HUES64 (cell line): ENCODE data around the gene VSIR.
A peak's percentile ranks its signal among the peaks of the same experiment; 100 is the strongest.

Source experiments
- H3K27ac ChIP-seq: 2 replicates; pipeline ENCODE4 v1.7.0; 2013; ENCODE audit warnings: low read depth, low read length, inconsistent platforms
- H3K27me3 ChIP-seq: 2 replicates; pipeline ENCODE4 v1.6.1; 2013; ENCODE audit warnings: mild to moderate bottlenecking, low read length; ENCODE audit not compliant: insufficient read depth
- H3K36me3 ChIP-seq: 2 replicates; pipeline ENCODE4 v1.6.1; 2013; ENCODE audit warnings: mild to moderate bottlenecking, low read length; ENCODE audit not compliant: insufficient read depth
- H3K4me1 ChIP-seq: 2 replicates; pipeline ENCODE4 v1.6.1; 2013; ENCODE audit warnings: mild to moderate bottlenecking, low read length, moderate library complexity; ENCODE audit not compliant: insufficient read depth
- H3K4me3 ChIP-seq: 2 replicates; pipeline ENCODE4 v1.5.1; 2013; ENCODE audit warnings: mild to moderate bottlenecking, low read length, moderate library complexity
- H3K9ac ChIP-seq: 2 replicates; pipeline ENCODE4 v1.6.1; 2013; ENCODE audit warnings: mild to moderate bottlenecking, low read depth, low read length
- H3K9me3 ChIP-seq: 2 replicates; pipeline ENCODE4 v1.6.1; 2013; ENCODE audit warnings: low read depth, low read length; ENCODE audit not compliant: insufficient read depth
- WGBS: fragments of 150-250, 120-280 bp; methylation state at CpG from one replicate; pipeline ENCODE4 v1.1.7; 2013; ENCODE audit warnings: missing lambda C conversion rate; 5-methylcytosine and 5-hydroxymethylcytosine counted together

VSIR gene

DNA sequence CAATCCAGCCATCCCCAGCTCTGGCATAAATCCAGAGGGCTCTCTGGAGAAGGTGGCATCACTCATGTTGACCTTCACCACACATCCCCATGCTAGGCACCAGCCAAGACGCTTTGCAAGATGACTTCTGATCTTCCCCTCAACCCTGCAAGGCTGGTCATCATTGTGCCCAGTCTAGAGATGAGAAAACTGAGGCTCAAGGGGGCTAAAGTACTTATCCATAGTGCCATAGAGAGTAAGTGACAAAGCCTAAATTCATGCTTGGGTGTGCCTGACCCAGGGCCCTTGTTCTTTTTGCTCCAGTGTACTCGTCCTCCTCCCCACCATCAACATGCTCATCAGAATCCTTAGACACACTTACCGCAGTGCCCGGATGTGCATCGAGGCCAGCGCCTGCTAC lies 52.0 kb downstream of the VSIR start:
- H3K9me3 ChIP-seq: no peaks in the 10 kb centered on the region
- H3K9ac ChIP-seq: no peak overlapping the region
- H3K27me3 ChIP-seq: peaks cover 8% of the 10 kb centered on the region; the same call in 1 of the 2 replicates
- no peaks in the 10 kb centered on the region for H3K36me3 ChIP-seq
- no peak overlapping the region for H3K4me3 ChIP-seq
- no peak overlapping the region for H3K27ac ChIP-seq
- WGBS: 93% methylated on average over 6 of the region's 6 CpGs
- peaks cover 5% of the 10 kb centered on the region; the same call in 1 of the 2 replicates for H3K4me1 ChIP-seq

DNA sequence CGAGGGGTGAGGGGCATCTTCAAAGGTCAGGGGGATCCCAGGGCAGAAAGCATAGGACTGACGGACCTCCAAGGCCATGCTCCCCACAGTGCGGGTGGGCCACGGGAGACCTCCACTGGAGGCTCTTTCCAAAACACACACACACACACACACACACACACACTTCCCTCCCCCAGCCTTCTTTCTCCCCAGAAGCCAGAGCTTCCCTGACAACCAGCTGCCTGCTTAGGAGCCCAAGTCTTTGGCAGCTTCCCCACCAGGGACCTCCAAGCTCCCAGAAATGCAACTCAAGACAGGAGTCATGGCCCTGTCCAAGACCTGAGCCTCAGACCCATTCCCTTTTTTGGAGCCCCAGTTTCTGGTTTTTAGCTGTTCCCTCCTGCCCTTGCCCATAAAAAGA lies 53.0 kb downstream of the VSIR start:
- Histone ChIP-seq H3K36me3 (no peaks in the 10 kb centered on the region), H3K9me3 (no peaks in the 10 kb centered on the region), H3K27me3 (peaks cover 8% of the 10 kb centered on the region; the same call in 1 of the 2 replicates), H3K4me3 (no peak overlapping the region), H3K9ac (no peak overlapping the region), H3K27ac (no peak overlapping the region), H3K4me1 (0 out of 2 replicates have a peak, but pooled peaks cover 5% of the 10 kb centered on the region)
- 76% methylated on average over 4 of the region's 4 CpGs for WGBS

DNA sequence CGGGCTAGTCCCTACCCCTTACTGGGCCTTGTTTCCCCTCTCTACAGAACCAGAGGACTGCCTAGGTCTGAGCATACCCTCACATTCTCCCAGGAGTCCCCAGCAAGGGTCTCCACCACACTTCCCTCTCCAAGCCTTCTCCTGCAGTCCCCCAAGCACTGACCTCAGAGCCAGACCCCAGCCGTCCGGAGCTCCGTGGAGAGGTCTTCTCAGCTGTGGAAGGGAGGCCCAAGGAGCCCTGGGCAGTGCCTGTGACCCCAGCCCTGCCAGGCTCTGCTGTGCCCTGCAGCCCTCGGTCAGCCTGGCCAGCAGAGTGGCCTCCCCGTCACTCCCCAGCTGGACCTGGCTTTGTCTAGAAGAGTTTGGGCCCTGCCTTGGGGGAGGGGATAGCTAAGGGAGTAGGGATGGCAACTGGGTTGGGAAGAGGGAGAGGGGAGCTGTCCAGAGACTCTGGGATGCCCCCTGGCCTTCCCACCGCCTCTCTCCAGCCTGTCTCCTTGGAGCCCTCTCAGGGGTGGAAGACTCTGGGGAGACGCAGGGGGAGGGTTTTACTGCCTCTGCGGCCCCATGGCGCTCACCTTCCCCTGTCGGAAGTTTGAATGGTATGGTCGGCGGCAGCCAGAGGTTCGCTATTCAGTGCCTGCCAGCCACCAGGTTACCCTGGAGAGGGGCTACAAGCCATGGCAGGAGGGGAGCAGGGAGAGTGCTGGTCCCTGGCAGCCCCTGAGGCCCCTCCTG lies 53.7 kb downstream of the VSIR start, which contains the start of gene C10orf105:
Gene C10orf105 (minus strand): TSS at position 315 of the 738 bp plus-strand sequence. CDS start 3,441 bp downstream, outside the sequence.
- Histone ChIP-seq H3K27ac (no peak within 1 kb of the TSS), H3K36me3 (no peaks in the 10 kb centered on the region), H3K9me3 (no peaks in the 10 kb centered on the region), H3K9ac (no peak within 1 kb of the TSS), H3K4me3 (peak within 1 kb of the TSS; percentile 1; the same call in 1 of the 2 replicates), H3K4me1 (0 out of 2 replicates have a peak, but pooled peaks cover 5% of the 10 kb centered on the region), H3K27me3 (peaks cover 8% of the 10 kb centered on the region; the same call in 1 of the 2 replicates)
- WGBS: 58% methylated on average over 13 of the region's 14 CpGs

DNA sequence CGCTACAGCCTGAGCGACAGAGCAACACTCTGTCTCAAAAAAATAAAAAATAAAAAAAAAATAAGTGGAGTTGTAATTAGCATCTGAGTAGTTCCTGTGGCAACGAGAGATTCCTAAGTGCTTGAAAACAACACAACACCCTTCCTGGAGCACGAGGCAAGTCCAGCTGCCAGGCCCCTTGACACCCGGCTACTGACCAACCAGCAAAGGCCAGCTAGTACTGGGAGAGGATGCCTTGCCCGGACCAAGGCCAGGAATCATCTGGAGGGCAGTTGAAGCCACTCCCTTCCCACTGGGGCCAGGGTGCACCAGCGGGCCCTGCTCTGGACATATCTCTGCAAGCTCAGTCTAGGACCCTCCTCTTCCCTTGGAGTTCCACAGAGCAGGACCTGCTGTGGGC lies 54.3 kb downstream of the VSIR start:
- Histone ChIP-seq H3K27ac (no peak overlapping the region), H3K27me3 (peaks cover 8% of the 10 kb centered on the region; the same call in 1 of the 2 replicates), H3K4me1 (0 out of 2 replicates have a peak, but pooled peaks cover 7% of the 10 kb centered on the region), H3K9ac (no peak overlapping the region), H3K36me3 (no peaks in the 10 kb centered on the region), H3K9me3 (no peaks in the 10 kb centered on the region), H3K4me3 (no peak overlapping the region)
- WGBS: 82% methylated on average over 5 of the region's 7 CpGs

DNA sequence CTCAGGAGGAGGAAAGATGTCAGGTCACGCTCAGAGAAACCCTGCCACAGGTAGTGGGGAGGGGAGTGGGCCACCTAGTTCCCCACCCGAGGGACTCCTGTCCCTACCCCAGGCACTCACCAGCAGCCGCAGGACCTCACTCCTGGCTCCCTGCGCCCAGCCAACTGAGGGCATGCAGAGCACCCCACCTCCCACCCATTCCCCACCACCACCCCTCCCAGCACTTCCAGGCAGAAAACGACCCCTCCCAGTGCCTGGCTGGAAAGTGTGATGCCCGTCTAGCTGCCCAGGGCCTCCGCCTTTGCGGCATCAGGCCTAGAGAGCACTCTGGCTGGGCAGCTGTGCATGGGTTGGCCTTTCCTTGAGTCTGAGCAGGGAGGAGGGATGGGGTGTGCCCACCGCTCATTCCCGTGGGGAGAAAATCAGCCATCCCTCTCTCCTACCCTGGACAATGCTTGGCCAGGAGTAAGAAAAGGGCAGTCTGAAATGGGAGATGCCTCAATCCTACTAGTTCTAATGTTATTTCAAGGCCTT lies 55.1 kb downstream of the VSIR start:
- no peak overlapping the region for H3K4me3 ChIP-seq
- H3K9me3 ChIP-seq: no peaks in the 10 kb centered on the region
- H3K27ac ChIP-seq: no peak overlapping the region
- WGBS: 90% methylated on average over 10 of the region's 10 CpGs
- peaks cover 15% of the 10 kb centered on the region; the same call in 1 of the 2 replicates for H3K4me1 ChIP-seq
- peaks cover 8% of the 10 kb centered on the region; the same call in 1 of the 2 replicates for H3K27me3 ChIP-seq
- H3K9ac ChIP-seq: no peak overlapping the region; the same call in 1 of the 2 replicates
- H3K36me3 ChIP-seq: no peaks in the 10 kb centered on the region

DNA sequence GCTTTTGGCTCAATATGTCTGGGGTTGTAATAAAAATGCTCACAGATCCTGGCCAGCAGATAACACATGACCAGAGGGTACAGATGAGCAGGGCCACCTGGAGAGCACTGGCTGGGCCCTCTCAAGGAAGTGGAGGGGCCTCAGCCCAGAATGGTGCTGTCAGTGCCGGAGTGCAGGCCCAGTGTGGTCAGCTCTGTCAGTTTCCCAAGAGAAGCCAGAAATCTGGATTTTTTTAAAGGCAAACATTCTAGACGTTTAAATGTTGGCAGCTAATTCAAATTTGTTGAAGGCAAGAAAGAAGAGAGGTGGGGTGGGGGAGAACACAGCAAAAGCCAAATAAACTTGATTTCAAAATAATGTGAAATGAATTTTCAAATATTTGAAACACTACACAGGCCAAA lies 55.8 kb downstream of the VSIR start:
- H3K4me3 ChIP-seq: no peak overlapping the region
- H3K36me3 ChIP-seq: no peaks in the 10 kb centered on the region
- WGBS: 91% methylated on average over 2 of the region's 2 CpGs
- H3K9ac ChIP-seq: no peak overlapping the region
- peaks cover 8% of the 10 kb centered on the region; the same call in 1 of the 2 replicates for H3K27me3 ChIP-seq
- peaks cover 19% of the 10 kb centered on the region; the same call in 1 of the 2 replicates for H3K4me1 ChIP-seq
- no peaks in the 10 kb centered on the region for H3K9me3 ChIP-seq
- H3K27ac ChIP-seq: no peak overlapping the region

DNA sequence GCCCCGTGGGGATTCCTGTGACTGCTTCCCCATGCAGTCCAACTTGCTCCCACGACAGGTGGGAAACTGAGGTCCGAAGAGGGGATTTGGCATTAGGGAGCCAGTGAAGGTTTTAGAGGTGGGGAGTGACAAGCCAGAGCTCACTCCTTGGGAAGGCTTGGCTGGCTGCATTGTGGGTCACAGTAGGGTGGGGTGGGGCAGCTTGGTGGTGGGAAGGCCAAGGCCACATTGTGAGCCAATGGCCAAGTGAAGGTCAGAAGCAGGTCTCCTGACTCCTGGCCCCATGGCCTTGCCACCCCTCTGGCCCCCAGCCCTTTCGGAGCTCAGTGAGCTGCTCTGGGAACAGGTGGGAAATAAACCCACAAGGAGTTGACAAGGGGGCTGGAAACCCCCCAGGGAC lies 56.3 kb downstream of the VSIR start:
- Histone ChIP-seq H3K4me1 (peaks cover 19% of the 10 kb centered on the region; the same call in 1 of the 2 replicates), H3K36me3 (no peaks in the 10 kb centered on the region)
- 96% methylated on average over 4 of the region's 4 CpGs for WGBS

DNA sequence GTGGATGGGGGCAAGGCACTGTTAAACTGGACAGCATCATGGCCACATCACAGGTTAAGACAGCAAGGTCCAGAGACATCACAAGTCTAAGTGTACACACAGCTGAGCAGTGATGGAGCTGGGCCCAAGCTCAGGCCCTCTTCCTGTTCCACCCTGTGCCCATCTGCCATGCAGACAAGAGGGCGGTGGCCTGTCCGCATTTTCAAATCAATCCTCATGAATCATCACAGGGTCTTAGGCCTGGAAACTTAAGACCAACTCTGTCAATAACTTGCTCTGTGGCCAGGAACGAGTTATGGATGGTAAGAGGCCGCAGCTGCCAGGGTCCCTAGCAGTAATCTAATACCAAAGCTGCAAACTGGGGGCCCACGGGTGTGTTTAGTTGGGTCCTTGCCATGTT lies 56.9 kb downstream of the VSIR start:
- 96% methylated on average over 4 of the region's 5 CpGs for WGBS
- H3K27me3 ChIP-seq: peaks cover 8% of the 10 kb centered on the region; the same call in 1 of the 2 replicates
- no peak overlapping the region for H3K27ac ChIP-seq
- H3K9me3 ChIP-seq: no peaks in the 10 kb centered on the region
- no peak overlapping the region for H3K4me3 ChIP-seq
- H3K4me1 ChIP-seq: peaks cover 19% of the 10 kb centered on the region; the same call in 1 of the 2 replicates
- H3K36me3 ChIP-seq: no peaks in the 10 kb centered on the region
- H3K9ac ChIP-seq: no peak overlapping the region

More for the DNA sequence above, 56.3 kb downstream of the VSIR start:
- Histone ChIP-seq H3K27me3 (peaks cover 8% of the 10 kb centered on the region; the same call in 1 of the 2 replicates), H3K9ac (no peak overlapping the region), H3K27ac (no peak overlapping the region), H3K4me3 (no peak overlapping the region), H3K9me3 (no peaks in the 10 kb centered on the region)

DNA sequence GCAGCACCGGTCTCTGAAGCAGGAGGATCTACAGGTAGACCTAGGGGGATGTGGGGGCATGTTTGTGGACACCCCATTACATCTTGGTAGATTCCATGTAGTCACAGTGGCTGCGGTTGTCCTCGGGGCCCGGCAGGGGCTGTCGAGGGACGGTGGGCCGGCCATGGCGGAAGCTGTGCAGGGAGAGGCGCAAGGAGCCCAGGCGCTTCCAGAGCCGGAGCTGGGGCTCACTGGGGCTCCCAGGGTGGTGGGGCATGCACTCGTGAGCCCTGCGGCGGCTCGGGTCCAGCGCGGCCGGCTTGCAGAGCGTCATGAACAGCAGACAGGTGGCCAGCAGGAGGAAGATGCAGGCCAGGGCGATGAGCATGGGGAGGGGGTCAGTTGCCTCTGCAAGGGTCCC lies 57.5 kb downstream of the VSIR start:
- no peaks in the 10 kb centered on the region for H3K9me3 ChIP-seq
- no peaks in the 10 kb centered on the region for H3K36me3 ChIP-seq
- H3K27me3 ChIP-seq: peaks cover 6% of the 10 kb centered on the region; the same call in 1 of the 2 replicates
- H3K4me3 ChIP-seq: no peak overlapping the region
- no peak overlapping the region for H3K27ac ChIP-seq
- 94% methylated on average over 20 of the region's 20 CpGs for WGBS
- peaks cover 19% of the 10 kb centered on the region; the same call in 1 of the 2 replicates for H3K4me1 ChIP-seq
- H3K9ac ChIP-seq: no peak overlapping the region

DNA sequence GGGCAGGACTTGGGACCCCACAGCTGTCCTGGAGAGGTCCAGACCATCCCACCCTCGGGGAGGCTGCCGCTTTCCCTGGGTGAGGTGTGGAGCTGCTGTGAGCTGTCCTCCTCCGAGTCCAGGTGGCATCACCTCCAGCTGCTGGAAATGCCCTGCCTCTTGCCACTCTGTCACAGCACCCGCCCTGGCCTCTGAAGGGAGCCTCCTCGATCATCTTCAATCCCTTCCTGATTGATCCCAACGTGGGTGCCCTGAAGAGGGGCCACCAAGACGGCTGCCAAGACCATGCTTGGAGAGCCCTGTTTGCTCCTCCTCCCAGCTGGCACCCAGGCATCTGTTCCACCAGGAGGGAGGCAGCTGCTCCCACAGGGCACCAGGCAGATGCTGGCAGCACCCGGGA lies 58.3 kb downstream of the VSIR start:
- Histone ChIP-seq H3K4me1 (peaks cover 19% of the 10 kb centered on the region; the same call in 1 of the 2 replicates), H3K27ac (no peak overlapping the region), H3K9ac (no peak overlapping the region), H3K27me3 (no peaks in the 10 kb centered on the region), H3K4me3 (no peak overlapping the region), H3K9me3 (no peaks in the 10 kb centered on the region), H3K36me3 (no peaks in the 10 kb centered on the region)
- WGBS: 90% methylated on average over 8 of the region's 8 CpGs

DNA sequence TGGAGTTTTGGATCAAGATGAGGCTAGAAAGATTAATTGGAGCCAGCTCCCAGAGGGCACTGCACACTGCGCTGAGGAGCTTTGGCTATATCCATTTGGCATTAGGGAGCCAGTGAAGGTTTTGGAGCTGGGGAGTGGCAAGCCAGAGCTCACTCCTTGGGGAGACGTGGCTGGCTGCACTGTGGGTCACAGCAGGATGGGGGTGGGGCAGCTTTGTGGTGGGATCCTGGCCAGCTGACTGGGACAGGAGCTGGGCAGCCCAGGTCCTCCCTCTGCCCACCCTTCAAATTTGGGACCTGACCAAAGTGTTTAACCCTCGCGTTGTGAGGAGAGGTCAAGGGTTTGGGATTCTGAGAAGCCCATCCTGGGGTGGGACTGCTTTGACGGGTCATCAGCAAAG lies 58.7 kb downstream of the VSIR start:
- H3K4me3 ChIP-seq: no peak overlapping the region
- H3K27ac ChIP-seq: no peak overlapping the region

More for the DNA sequence above, 58.7 kb downstream of the VSIR start:
- Histone ChIP-seq H3K36me3 (no peaks in the 10 kb centered on the region), H3K9me3 (no peaks in the 10 kb centered on the region), H3K27me3 (no peaks in the 10 kb centered on the region), H3K4me1 (peaks cover 18% of the 10 kb centered on the region; the same call in 1 of the 2 replicates), H3K9ac (no peak overlapping the region)
- WGBS: 87% methylated on average over 4 of the region's 5 CpGs
